GM18499 (cell line): Measurements from ENCODE around the gene MARF1.
"Not testable (repeated sequence)": the region's sequence is repeated elsewhere in the genome, so short reads cannot be mapped to it uniquely, and the experiment has no call there.

ENCODE experiments used
- ATAC-seq: cut with Tn5 transposase; IDR thresholded peaks from one replicate; pipeline ENCODE4 v1.9.1; 2021; ENCODE audit warnings: moderate number of reproducible peaks; ENCODE audit not compliant: insufficient read depth, unreplicated experiment

MARF1 gene

GRCh38 chr16:15655561-15655960 is 12.6 kb upstream of the MARF1 start:
- ATAC-seq: not testable (repeated sequence)

- ATAC-seq: no peak
Measured at GRCh38 chr16:15654591-15654990, 11.6 kb upstream of the MARF1 start.

GRCh38 chr16:15653227-15653626 is 10.3 kb upstream of the MARF1 start:
- no peak for ATAC-seq

- no peak for ATAC-seq
Measured at GRCh38 chr16:15652293-15653001, 9.5 kb upstream of the MARF1 start.

- no peak for ATAC-seq
Measured at GRCh38 chr16:15650698-15651171, 7.8 kb upstream of the MARF1 start.

GRCh38 chr16:15650019-15650697 is 7.2 kb upstream of the MARF1 start, which contains the start of gene NDE1:
NDE1 (plus strand) TSS chr16:15650245; CDS start chr16:15664779, 14,534 bp downstream.
- peak; percentile 47 for ATAC-seq

GRCh38 chr16:15649727-15650018 is 6.7 kb upstream of the MARF1 start:
- no peak for ATAC-seq

GRCh38 chr16:15649311-15649710 is 6.4 kb upstream of the MARF1 start:
- not testable (repeated sequence) for ATAC-seq

- ATAC-seq: no peak
Measured at GRCh38 chr16:15648135-15648730, 5.3 kb upstream of the MARF1 start.

GRCh38 chr16:15647294-15648014 is 4.5 kb upstream of the MARF1 start:
- ATAC-seq: no peak

GRCh38 chr16:15646557-15647293 is 3.8 kb upstream of the MARF1 start:
- not testable (repeated sequence) for ATAC-seq

- ATAC-seq: not testable (repeated sequence)
Measured at GRCh38 chr16:15644962-15645465, 2.1 kb upstream of the MARF1 start.

GRCh38 chr16:15644267-15644961 is 1.5 kb upstream of the MARF1 start:
- no peak for ATAC-seq

GRCh38 chr16:15643946-15644250 is 944 bp upstream of the MARF1 start:
- ATAC-seq: no peak

- peak; percentile 43 for ATAC-seq
Measured at GRCh38 chr16:15642557-15643047, 352 bp downstream of the MARF1 start.

GRCh38 chr16:15641753-15642556 is 999 bp downstream of the MARF1 start:
- no peak for ATAC-seq

- no peak for ATAC-seq
Measured at GRCh38 chr16:15640966-15641365, 2.0 kb downstream of the MARF1 start.

- ATAC-seq: no peak
Measured at GRCh38 chr16:15639061-15639568, 3.8 kb downstream of the MARF1 start.
